ENCODE measurements around the gene TSC22D1.

The TSC22D1 gene

DNA sequence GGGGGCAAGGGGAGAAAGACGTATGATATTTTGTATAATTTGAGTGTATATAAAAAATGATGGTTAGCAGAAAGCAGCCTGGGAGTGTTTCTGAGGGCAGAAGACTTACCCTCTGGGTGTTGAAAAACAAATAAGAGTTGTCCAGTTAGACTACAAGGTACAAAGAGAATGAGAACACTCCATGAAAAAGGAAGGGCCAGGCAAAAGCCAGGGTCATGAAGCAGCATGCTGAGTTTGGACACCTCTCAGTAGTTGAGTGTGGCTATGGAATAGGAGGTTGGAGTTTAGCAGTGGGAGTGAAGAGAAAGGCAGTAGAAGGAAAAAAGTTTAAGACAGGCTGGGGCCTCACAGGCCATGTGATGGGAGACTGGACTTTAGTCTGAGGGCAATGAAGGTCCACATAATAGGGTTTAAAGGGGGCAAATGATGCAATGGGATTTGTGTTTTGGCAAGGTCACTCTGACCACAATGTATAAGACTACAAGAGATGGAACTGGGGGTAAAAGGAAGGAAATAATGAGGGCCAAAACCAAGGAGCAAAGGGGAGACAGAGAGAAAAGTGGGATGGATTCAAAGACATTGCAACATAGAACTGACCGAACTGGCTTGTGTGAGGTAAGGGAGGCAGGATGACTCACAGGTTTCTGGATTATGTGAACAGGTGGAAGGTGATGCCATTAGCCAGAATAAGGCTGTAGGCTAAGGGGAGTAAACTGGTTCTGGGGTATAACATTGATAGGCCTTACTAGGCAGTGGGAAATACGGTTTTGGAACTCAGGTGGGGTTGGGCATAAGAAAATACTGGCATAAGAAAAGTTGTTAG is 125.9 kb downstream of the TSC22D1 start:
- DNase-seq = no peak

DNA sequence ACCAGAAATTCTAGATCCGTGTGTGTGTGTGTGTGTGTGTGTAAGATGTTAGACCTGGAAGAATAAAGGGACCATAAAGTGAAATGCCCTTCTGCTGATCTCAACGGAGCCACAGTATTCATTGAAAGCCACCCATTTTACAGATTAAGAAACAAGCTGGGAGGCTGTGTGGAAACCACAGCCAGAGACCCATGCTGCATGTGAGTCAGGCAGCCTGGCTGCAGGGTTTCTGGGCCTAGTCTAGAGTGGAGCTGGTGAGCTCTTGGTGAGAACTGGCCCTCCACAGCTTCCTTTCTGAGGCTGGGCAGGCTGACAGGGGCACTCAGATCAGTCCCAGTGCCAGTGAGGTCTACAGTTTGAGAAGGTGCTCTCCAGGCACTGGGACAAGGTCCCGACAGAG is 127.3 kb downstream of the TSC22D1 start:
- no peak for DNase-seq

DNA sequence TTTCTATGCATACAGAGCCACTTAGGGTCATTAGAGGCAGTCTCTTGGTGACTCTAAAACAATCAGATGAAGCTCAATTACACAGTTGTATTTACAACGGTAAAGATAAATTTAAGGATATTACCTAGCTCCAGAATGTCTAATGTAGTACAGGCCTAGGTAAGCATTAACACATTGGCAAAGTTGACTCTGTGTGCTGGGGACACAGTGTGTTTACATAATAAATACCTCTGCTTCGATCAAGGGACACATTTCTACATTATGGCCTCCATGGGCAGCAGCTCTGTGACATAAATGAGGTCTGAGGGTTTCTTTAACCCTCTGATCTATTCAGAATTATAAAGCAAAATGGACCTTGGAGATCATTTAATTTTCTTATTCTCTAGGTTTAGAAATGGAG is 127.8 kb downstream of the TSC22D1 start:
- DNase-seq = no peak

DNA sequence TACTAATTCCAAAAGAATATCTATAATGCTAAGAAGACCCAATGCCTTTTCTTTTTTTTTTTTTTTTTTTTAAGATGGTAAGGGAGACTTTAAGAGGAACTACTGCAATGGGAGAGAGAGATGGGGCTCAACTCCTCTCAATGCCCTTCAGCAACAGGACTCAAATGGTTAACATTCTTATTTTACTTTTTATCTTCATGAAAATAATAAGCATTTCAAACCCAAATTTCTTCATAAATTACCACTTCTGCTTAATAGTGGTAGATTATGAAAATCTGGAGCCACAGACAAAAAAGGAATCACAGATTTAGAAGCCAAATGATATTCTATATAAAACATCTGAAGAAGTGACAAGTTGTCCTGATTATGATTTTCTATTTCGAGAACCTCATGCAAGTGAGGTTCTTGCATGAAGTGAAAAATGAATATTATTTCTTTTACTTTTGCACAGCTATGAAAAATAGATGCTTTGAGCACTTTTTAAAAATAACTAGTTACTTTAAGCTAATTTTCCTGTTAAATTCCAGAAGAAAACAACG is 128.3 kb downstream of the TSC22D1 start:
- no peak for DNase-seq

DNA sequence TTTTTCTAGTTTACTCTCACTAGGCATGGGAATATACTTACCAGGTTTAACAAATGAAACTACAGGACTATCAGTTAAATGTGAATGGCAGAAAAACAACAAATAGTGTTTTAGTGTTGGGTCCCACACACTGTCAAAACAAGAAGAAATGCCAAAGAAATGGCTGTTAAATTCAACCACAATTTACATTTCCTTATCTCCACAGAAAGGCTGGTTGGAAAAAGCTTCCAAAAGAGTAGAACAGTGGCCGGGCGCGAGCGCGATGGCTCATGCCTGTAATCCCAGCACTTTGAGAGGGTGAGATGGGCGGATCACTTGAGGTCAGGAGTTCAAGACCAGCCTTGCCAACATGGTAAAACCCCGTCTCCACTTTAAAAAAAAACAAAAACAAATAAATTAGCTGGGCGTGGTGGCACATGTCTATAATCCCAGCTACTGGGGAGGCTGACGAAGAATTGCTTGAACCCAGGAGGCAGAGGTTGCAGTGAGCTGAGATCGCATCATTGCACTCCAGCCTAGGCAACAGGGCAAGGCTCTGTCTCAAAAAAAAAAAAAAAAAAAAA is 136.0 kb downstream of the TSC22D1 start:
- DNase-seq = no peak

GRCh38 chr13:44439452-44440024 is 136.6 kb downstream of the TSC22D1 start:
- DNase-seq = no peak

GRCh38 chr13:44438234-44438579 is 137.9 kb downstream of the TSC22D1 start:
- DNase-seq = no peak

DNA sequence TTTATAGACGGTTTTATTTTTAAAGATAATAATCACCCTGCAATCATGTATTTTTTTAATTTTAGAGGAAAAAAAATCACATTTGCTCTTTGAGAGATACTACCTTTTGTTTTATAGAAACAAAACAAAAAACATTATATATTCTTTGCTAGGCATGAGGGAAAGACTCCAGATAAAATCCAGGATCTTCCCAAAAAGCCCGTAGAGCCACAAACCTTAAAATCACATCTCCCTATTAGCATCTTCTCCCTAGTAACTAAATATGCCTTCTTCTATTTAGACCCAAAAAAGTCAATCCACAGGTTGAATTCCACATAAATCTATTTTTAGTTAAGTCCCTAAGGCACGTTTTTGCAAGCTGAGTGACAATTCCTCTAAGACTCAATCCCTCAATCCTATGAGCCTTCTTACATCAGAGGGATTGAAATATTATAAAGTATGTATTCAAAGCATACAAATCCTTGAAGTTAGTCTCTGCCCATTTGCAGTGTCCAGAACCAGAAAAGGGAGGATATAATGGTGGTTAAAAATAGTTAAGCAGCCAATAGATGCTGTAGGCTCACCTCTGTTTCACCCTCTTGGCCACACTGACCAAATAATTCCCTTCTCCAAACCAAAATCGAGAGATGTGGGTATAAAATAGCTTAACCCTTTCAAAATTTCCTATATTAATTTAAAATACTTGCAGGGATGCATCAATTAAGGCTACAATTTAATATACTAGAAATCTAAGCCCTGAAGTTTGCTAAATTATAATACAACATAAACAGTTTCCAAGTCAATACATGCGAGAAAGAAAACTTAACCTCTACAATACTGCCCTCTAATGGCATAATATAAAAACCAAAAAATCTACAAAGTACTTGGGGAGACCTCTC is 138.5 kb downstream of the TSC22D1 start:
- no peak for DNase-seq

- DNase-seq = peak; percentile 78
Observed at GRCh38 chr13:44436589-44437337, 139.4 kb downstream of the TSC22D1 start.

GRCh38 chr13:44435919-44436510 is 140.1 kb downstream of the TSC22D1 start:
- DNase-seq = no peak

GRCh38 chr13:44435142-44435918 is 140.8 kb downstream of the TSC22D1 start:
- peak; percentile 93 for DNase-seq

- no peak for DNase-seq
Observed at GRCh38 chr13:44434766-44435141, 141.4 kb downstream of the TSC22D1 start.

DNA sequence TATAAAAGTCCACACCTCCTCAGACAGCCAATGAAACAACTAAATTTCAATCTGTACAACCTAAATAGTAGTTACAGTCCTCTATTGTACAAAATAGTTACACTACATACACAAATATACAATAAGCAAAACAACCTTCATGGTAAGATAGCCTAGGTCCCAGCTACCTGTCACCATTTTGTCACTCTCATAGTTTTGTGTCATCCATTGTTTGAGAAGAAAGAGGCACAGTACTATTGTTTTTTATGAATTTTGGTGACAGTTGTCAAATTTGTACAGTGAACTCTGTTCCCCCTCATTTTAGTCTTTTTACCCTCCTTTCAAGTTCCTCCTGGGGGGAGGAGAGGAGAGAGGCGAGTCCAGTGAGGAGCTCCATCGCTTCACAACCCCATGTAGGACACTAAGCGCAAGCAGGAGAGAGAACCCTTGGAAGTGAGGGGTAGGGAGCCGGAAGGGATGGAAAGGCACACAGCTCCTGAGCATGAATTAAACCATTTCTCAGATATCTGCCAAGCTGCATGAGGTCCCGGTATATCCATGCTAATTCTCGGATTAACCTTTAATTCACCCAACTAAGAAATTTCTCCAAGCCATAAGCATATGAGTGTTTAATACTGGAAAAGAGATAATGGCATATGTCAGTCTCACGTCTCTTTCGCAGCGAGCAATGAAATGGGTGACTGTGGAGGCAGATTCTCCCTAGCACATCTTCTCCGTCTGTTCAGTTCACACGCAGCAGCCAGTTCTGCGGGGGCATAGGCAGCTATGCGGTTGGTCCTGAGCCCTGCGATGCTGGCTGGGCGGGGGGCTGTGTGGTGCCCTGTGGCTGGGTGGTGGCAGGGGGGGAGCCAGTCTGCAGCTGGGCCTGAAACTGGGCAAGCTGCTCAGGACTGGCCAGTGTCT is 142.0 kb downstream of the TSC22D1 start:
- DNase-seq = no peak

- DNase-seq = no peak
Observed at GRCh38 chr13:44432650-44433049, 143.5 kb downstream of the TSC22D1 start.

GRCh38 chr13:44431150-44431549 is 145.0 kb downstream of the TSC22D1 start:
- DNase-seq = no peak

- DNase-seq = no peak
Observed at GRCh38 chr13:44429311-44429710, 146.8 kb downstream of the TSC22D1 start.

DNA sequence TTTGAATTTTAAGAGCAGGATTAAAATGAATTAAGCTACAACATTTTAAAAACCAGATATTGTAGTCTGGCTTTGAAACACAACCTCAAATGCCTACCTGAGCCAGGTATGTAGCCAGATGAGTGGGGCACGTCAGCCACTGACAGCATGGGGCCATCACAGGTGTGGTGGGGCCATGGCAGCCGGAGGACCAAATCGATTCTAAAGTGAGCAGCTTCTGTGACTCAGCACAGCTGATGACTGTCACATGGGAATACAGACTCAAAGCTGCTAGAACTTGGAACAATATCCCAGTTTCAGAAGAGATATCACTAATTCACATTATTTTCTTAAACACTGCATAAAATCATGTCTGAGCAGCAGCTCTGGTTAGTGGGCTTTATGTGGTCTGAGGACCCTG is 149.7 kb downstream of the TSC22D1 start:
- no peak for DNase-seq

- DNase-seq = no peak
Observed at GRCh38 chr13:44425815-44426078, 150.4 kb downstream of the TSC22D1 start.

DNA sequence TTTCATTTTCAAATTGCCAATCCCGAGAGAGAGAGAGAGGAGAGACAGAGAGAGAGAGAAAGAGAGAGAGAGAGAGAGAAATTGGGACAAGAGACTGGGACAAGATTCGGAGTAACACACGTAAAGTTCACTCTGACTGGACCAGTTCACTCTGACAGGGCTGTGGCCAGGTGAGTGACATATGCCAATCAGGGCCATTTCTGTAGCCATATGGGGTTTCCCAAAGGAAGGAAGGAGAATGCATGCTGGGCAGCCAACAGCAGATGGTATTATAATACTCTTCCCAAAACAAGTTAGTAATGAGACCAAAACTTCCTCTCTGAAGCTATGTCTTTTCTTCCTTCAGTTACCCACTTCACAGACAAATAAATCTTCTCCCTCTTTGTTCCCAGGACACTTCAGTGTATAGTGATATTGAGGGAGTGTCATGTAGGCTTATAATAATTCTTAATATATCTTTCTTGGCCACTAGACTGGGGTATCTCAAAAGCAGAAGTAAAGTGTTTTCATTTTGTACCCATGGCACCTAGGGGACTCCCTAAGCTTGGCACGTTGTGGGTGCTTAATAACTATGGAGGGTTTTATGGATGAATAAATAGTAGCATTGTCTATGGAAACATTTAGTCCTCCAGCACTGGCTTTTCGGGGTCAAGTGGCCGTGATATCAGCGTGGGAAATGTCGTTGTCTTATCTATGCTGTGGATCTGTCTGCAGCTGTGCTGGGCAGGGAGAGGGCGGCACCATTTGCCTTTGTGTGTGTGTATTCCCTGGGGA is 150.9 kb downstream of the TSC22D1 start:
- no peak for DNase-seq

DNA sequence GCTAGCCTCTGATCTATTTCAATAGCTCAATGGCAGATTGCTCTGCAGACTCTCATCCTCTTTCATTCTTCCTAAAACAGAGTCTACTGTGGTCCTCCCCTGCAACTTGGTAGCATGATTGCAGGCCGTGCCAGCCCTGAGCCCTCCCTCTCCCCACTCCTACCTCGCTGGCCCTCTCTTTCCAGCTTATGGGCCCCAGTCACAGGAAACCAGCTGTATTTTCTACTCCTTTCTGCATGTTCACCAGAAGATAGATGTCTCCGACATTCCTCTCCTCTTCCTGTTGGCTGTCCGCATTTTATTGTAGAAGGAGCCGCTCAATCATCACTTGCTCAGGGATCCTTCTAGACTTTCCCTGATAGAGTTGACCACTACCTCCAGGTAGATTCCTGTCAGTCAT is 152.3 kb downstream of the TSC22D1 start:
- DNase-seq = no peak
